ENCODE measurements around the gene PHACTR1.

The PHACTR1 gene

GRCh38 chr6:12993283-12993898 is 276.8 kb downstream of the PHACTR1 start:
- no peaks in the 10 kb centered on the region for H3K27me3 ChIP-seq (ENCODE audit: insufficient read depth, poor library complexity, severe bottlenecking)
- no peak overlapping the region for H3K4me3 ChIP-seq (replicated peaks; ENCODE audit: insufficient read depth, low read length)
- DNase-seq (ENCODE audit: low read depth in 1 of 2, low spot score in 1 of 2): no peak
- H3K27ac ChIP-seq (replicated peaks): no peak overlapping the region
- TF ChIP-seq POLR2AphosphoS5 (IDR thresholded peaks at IDR 0.05; ENCODE audit: low read depth) (no peak), GABPA (IDR thresholded peaks at IDR 0.05; ENCODE audit: low read depth) (no peak), SPI1 (IDR thresholded peaks at IDR 0.05; ENCODE audit: borderline replicate concordance, low read depth) (no peak), CTCF (IDR thresholded peaks at IDR 0.05; ENCODE audit: insufficient read depth, low read length) (no peak), REST (IDR thresholded peaks at IDR 0.05; ENCODE audit: insufficient replicate concordance, low read depth) (no peak)

- DNase-seq (ENCODE audit: low read depth in 1 of 2, low spot score in 1 of 2): no peak
- no peak overlapping the region for H3K4me3 ChIP-seq (replicated peaks; ENCODE audit: insufficient read depth, low read length)
- H3K27me3 ChIP-seq (ENCODE audit: insufficient read depth, poor library complexity, severe bottlenecking): no peaks in the 10 kb centered on the region
- TF ChIP-seq REST (IDR thresholded peaks at IDR 0.05; ENCODE audit: insufficient replicate concordance, low read depth) (no peak), POLR2AphosphoS5 (IDR thresholded peaks at IDR 0.05; ENCODE audit: low read depth) (no peak), CTCF (IDR thresholded peaks at IDR 0.05; ENCODE audit: insufficient read depth, low read length) (no peak), SPI1 (IDR thresholded peaks at IDR 0.05; ENCODE audit: borderline replicate concordance, low read depth) (no peak)
- no peak overlapping the region for H3K27ac ChIP-seq (replicated peaks)
Observed at GRCh38 chr6:12995419-12995818, 278.9 kb downstream of the PHACTR1 start.

GRCh38 chr6:13000537-13000936 is 284.0 kb downstream of the PHACTR1 start:
- H3K27ac ChIP-seq (replicated peaks): no peak overlapping the region
- TF ChIP-seq POLR2AphosphoS5 (IDR thresholded peaks at IDR 0.05; ENCODE audit: low read depth) (no peak), CTCF (IDR thresholded peaks at IDR 0.05; ENCODE audit: insufficient read depth, low read length) (no peak), GABPA (IDR thresholded peaks at IDR 0.05; ENCODE audit: low read depth) (no peak), REST (IDR thresholded peaks at IDR 0.05; ENCODE audit: insufficient replicate concordance, low read depth) (no peak), SPI1 (IDR thresholded peaks at IDR 0.05; ENCODE audit: borderline replicate concordance, low read depth) (no peak)
- no peak for DNase-seq (ENCODE audit: low read depth in 1 of 2, low spot score in 1 of 2)
- H3K4me3 ChIP-seq (replicated peaks; ENCODE audit: insufficient read depth, low read length): no peak overlapping the region
- no peaks in the 10 kb centered on the region for H3K27me3 ChIP-seq (ENCODE audit: insufficient read depth, poor library complexity, severe bottlenecking)
